Measurements from ENCODE around the gene CBARP. TPM values are rescaled to one million over a fixed set of nuclear protein-coding genes. Genes with fewer than 3 reads are reported as not detected.
"Not testable (repeated sequence)": the region's sequence is repeated elsewhere in the genome, so short reads cannot be mapped to it uniquely, and the experiment has no call there.

CBARP gene
- total RNA-seq, 1 experiment from 2014 or later: 23.8 TPM

DNA sequence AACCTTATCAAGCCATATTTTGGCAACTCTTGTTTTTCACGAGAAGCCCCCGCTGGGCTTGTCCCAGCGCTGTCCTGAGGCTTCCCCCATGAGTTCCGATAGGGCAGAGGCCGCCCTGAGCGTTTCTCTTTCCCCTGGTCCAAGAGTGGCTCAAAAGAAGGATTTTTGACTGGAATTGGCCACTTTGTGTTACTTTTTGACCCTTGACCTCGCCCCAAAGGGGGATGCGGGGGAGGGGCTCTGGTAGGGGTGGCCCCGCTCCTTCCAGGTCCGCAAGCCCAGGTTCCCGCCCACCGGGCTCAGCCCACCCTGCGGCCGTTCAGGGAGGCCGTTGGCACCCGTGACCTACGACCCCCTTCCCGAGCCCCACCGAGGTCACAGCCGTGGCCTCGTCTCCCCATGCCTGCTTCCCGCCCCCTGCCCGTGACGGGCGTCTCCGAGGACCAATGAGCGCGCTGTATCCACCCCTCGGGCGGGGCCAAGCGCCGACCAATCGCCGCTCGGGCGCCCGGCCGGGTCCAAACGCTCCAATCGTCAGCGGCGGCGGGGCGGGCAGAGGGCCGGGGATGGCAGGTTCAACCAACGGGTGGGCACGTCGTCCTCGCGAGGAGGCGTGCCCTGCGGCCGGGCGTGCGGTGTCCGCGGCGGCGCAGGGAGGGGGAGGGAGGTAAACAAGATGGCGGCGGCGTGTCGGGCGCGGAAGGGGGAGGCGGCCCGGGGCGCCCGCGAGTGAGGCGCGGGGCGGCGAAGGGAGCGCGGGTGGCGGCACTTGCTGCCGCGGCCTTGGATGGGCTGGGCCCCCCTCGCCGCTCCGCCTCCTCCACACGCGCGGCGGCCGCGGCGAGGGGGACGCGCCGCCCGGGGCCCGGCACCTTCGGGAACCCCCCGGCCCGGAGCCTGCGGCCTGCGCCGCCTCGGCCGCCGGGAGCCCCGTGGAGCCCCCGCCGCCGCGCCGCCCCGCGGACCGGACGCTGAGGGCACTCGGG is 32.4 kb downstream of the CBARP start, which contains the start of gene STK11 (continued):
- TF ChIP-seq, protein P1, sequence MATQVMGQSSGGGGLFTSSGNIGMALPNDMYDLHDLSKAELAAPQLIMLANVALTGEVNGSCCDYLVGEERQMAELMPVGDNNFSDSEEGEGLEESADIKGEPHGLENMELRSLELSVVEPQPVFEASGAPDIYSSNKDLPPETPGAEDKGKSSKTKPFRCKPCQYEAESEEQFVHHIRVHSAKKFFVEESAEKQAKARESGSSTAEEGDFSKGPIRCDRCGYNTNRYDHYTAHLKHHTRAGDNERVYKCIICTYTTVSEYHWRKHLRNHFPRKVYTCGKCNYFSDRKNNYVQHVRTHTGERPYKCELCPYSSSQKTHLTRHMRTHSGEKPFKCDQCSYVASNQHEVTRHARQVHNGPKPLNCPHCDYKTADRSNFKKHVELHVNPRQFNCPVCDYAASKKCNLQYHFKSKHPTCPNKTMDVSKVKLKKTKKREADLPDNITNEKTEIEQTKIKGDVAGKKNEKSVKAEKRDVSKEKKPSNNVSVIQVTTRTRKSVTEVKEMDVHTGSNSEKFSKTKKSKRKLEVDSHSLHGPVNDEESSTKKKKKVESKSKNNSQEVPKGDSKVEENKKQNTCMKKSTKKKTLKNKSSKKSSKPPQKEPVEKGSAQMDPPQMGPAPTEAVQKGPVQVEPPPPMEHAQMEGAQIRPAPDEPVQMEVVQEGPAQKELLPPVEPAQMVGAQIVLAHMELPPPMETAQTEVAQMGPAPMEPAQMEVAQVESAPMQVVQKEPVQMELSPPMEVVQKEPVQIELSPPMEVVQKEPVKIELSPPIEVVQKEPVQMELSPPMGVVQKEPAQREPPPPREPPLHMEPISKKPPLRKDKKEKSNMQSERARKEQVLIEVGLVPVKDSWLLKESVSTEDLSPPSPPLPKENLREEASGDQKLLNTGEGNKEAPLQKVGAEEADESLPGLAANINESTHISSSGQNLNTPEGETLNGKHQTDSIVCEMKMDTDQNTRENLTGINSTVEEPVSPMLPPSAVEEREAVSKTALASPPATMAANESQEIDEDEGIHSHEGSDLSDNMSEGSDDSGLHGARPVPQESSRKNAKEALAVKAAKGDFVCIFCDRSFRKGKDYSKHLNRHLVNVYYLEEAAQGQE (IDR thresholded peaks at IDR 0.05; ENCODE audit: low read depth): no peak
- TF ChIP-seq ELF1 (IDR thresholded peaks at IDR 0.05; ENCODE audit: borderline replicate concordance, low read depth) (no peak), POLR2AphosphoS5 (IDR thresholded peaks at IDR 0.05; ENCODE audit: low read depth, low read length) (peak; percentile 67), SRF (IDR thresholded peaks at IDR 0.05; ENCODE audit: low read depth) (no peak), ZFX (IDR thresholded peaks at IDR 0.05) (peak; percentile 77)

DNA sequence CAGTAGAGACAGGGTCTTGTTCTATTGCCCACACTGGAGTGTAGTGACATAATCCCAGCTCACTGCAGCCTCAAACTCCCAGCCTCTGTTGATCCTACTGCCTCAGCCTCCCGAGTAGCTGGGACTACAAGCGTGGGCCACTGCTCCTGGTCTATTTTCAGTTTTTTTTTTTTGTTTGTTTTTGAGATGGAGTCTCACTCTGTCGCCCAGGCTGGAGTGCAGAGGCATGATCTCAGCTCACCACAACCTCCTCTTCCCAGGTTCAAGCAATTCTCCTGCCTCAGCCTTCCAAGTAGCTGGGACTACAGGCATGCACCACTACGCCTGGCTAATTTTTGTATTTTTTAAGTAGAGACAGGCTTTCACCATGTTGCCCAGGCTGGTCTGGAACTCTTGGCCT is 37.2 kb downstream of the CBARP start:
- H3K79me2 ChIP-seq (ENCODE audit: insufficient read depth, low read length); H3K9me3 ChIP-seq (ENCODE audit: control insufficient read depth in 1 of 2, insufficient read depth in 1 of 2, low read depth in 1 of 2, low read length in 2 of 2); ATAC-seq; H3K27ac ChIP-seq (ENCODE audit: low read depth, low read length); RAD21 ChIA-PET (ENCODE audit: low non-redundant PET in 1 of 2, low total read pairs in 2 of 2, uncharacterized antibody in 2 of 2, unreplicated experiment in 2 of 2); CTCF ChIA-PET; H3K9ac ChIP-seq (ENCODE audit: low read length); H3K9me2 ChIP-seq (ENCODE audit: insufficient read depth); H3K27me3 ChIP-seq (ENCODE audit: insufficient read depth, low read length); POLR2A ChIA-PET; intact Hi-C loops (cut with micrococcal nuclease); DNase-seq (ENCODE audit: low read depth, low spot score); H4K20me1 ChIP-seq (ENCODE audit: insufficient read depth); BruUV-seq (replicated peaks); H3K36me3 ChIP-seq (ENCODE audit: control insufficient read depth in 1 of 2, insufficient read depth in 2 of 2, low read length in 2 of 2); H2AFZ ChIP-seq (ENCODE audit: low read depth, low read length, poor library complexity, severe bottlenecking); H3K4me2 ChIP-seq (ENCODE audit: low read length); H3K4me3 ChIP-seq (replicated peaks in 1 of 2; ENCODE audit: low read depth in 1 of 2, low read length in 2 of 2): not testable (repeated sequence)
- peaks cover 13 to 18% of the 10 kb centered on the region in 2 experiments for H3K4me1 ChIP-seq (ENCODE audit: control insufficient read depth in 1 of 2, insufficient read depth in 2 of 2, low read length in 2 of 2)
